ENCODE data around the gene SORCS2.

Gene SORCS2

GRCh38 chr4:7726665-7727413, 534.5 kb downstream of the SORCS2 start:
- no peak for DNase-seq

DNA sequence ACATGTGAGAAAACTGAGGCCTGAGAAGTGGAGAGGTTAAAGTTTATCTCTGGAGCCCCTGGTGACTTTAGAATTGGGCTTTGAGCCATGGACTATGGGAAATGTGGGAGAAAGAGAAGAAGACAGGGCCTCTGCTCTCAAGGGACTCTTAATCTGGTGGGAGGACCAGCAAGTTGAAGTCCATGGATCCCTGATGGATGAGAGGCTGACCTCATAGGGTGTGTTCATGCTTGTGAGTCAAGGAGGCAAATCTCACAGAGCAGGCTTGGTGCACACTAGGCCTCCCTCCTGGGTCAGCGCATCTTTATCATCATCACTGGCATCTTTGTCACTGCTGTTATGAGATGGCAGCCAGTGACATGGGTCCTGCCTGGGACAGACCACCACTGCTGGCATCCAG, 535.4 kb downstream of the SORCS2 start:
- DNase-seq, result no peak

DNA sequence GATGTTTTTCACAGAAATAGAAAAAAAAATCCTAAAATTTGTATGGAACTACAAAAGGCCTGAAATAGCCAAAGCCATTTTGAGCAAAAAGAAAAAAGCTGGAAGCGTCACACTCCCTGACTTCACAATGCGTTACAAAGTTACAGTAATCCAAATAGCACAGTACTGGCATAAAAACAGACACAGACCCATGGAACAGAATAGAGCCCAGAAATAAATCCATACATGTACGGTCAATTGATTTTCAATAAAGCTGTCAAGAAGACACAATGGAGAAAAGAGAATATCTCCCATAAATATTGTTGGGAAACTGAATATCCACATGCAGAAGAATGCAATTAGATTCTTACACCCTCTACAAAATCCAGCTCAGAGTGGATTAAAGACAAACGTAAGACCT, 539.1 kb downstream of the SORCS2 start:
- no peak for DNase-seq

GRCh38 chr4:7732263-7732662, 539.9 kb downstream of the SORCS2 start:
- DNase-seq, result no peak

- DNase-seq, result no peak
These were observed 540.9 kb downstream of the SORCS2 start for GRCh38 chr4:7733201-7733600.

DNA sequence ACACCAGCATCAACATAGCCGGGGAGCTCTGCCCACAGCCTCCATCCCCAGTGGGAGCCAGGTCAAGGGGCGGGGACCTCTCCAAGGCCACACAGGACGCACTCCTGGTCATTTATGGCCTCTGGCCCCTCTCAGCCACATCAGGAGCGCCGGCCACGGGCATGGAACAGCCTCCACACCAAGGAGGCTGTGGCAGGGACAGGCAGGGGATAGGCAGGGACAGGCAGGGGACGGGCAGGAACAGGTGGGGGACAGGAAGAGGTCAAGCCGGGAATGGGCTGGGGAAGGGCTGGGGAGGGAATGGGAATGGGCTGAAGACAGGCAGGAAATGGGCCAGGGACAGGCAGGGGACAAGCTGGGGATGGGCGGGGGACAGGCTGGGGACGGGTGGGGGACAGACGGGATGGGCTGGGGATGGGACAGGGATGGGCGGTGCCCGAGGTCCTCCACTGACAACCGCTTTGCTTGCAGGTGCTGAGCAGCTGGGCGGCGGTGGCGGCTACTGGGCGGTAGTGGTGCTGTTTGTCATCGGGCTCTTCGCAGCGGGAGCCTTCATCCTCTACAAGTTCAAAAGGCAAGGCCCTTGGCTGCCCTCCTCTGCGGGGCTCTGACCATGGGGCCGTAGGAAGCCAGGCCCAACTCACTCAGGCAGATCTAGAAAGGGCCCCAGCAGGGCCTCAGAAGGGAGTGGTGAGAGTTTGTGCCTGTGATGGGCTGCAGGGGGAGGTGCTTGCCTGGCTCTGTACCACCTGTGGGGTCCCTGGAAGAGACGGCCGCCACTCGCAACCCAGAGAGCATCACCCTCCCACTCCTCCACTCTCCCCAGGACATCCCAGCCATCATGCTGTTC, 541.7 kb downstream of the SORCS2 start:
- DNase-seq, result no peak

DNA sequence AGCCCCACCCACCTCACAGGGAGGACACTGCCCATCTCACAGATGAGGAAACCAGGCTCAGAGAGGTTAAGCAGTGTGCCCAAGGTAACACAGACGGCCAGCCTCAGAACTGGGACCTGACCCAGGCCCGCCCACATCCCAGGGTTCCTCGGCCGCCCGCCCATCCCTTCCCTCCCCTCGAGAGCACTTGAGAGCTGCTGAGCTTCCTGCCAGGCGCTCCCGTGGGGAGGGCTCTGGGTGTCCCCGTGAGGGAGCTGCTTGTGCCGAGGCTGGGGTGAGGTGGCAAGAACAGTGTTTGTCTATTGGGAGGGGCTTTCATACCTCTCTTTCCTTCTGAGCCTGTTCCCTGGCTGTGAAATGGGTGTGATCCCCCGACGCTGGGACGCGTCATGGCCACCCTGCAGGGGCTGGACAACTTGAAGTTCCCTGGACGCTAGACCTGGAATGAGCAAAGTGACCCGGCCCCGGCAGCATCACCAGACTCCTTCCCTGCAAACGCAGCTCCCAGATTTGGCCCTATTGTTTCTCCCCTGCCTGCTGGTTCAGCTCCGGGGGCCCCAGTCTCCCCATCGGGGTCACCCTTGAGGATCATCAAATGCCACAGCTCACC, 542.4 kb downstream of the SORCS2 start:
- DNase-seq, result no peak

- no peak for DNase-seq
These were observed 543.1 kb downstream of the SORCS2 start for GRCh38 chr4:7735395-7735794.

GRCh38 chr4:7735961-7736360, 543.6 kb downstream of the SORCS2 start:
- DNase-seq, result no peak

- no peak for DNase-seq
These were observed 544.3 kb downstream of the SORCS2 start for GRCh38 chr4:7736436-7737267.

DNA sequence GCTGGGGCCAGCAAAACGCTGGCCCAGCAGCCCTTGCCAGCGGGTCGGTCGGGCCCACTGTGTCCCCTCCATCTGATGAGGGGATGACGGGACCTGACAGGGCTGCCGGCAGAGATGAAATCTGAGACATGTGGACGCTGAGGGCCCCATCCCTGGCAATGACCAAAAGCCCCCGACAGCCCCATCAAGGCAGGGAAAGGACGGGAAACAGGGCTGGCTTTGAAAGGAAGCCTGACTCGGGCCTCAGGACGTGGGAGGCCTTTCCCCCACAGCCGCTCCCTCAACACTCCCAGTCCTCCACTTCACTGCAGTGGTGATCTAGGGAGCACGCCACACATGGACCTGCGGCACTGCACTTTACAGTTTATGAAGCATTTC, 544.9 kb downstream of the SORCS2 start:
- no peak for DNase-seq

GRCh38 chr4:7737752-7738457, 545.6 kb downstream of the SORCS2 start:
- no peak for DNase-seq

DNA sequence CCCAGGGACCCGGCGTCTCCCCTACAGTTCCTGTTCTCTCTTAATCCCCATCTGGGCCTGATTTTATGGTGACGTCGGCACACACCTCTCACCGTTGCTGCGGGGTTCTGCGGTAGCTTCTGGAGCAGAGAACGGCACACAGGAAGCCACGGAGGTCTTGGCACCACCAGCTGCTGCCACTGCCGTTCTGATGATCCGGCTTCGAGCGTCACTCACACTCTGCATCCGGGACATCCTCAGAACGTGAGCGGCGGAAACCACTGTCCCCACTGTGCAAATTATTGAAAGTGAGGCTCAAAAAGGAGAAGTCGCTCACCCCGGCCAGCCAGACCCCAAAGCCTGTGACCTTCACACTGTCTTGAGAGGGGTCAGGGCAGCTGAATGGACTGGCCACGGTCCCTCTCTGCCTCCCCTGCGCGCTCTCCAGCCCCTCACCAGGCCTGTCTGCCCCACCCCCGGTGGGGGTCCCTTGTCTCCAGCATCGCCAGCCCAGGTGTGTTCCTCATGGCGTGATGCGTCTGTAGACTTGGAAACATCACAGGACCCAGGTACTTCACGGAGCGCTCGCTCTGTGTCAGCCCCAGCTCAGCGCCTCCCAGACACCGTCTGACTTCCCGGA, 546.2 kb downstream of the SORCS2 start:
- no peak for DNase-seq

GRCh38 chr4:7739077-7739917, 547.0 kb downstream of the SORCS2 start:
- DNase-seq, result no peak

DNA sequence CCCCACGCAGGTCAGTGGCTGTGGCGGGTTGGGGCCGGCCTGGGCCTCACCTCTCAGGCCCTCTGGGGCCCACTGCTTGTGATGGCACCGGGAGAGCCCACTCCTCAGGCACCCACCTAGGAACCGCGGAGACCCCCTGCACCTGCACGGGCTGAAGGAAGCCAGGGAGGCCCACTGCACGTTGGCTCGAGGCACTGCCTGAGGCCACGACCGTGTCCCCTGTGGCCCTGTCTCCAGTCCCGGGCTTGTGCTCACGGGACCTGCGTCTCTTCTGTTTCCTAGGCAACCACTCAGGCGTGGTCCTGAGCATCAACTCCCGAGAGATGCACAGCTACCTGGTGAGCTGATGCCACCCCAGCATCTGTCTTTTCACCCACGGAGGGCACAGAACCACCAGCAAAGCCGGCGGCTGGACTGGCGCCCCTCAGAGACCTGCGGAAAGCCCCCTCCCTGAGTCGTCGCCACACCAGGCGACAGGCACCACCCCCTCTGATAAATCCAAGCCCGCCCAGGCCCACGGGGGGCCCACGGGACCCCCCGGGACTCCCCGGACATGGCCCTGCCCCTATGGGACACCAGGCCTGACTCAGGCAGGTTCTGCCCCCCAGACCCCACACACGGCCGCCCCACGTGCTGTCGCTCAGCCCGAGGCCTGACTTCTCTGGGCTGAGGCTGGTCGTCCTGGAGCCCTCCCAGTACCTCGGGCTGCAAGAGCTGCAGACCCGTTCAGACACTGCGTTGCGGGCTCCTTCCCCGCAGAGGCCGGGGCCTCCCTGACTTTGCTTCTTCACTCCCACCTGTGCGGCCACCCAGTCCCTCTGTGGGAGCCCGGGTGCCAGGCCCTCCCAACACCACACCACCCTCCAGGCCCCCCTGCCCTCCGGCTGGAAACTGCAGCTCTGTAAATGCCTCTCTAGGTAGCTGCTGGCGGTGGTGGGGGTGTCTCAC, 547.9 kb downstream of the SORCS2 start:
- no peak for DNase-seq

DNA sequence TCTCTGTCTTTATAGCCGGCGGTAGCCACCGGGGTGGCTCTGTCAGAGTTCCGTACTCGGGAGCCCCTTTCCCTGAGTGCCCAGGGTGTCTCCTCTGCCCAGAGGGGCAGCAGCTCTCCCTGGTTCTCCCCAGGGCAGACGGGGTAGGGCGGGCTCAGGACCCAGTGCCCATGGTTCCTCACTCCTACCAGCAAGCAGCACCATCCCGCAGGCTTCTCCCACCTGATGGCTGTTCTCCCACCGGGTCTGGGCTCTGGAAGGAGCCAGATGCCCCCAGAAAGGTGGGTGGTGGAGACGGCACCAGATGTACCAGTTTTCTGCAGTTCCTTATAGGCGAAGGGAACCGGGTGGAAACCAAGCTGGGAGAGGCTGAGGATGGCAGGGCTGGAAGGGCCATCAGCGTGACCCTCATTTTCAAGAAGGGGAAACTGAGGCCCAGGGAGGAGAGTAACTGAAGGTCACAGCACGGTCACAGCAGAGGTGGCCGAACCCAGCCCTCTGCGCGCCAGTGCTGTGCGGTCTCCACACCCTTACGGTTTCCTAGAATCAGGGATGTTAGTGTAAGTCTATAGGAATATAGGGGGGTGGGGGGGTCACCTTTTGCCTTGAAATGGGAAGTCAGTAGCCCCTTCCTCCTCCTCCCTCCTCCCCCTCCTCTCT, 548.7 kb downstream of the SORCS2 start:
- no peak for DNase-seq

DNA sequence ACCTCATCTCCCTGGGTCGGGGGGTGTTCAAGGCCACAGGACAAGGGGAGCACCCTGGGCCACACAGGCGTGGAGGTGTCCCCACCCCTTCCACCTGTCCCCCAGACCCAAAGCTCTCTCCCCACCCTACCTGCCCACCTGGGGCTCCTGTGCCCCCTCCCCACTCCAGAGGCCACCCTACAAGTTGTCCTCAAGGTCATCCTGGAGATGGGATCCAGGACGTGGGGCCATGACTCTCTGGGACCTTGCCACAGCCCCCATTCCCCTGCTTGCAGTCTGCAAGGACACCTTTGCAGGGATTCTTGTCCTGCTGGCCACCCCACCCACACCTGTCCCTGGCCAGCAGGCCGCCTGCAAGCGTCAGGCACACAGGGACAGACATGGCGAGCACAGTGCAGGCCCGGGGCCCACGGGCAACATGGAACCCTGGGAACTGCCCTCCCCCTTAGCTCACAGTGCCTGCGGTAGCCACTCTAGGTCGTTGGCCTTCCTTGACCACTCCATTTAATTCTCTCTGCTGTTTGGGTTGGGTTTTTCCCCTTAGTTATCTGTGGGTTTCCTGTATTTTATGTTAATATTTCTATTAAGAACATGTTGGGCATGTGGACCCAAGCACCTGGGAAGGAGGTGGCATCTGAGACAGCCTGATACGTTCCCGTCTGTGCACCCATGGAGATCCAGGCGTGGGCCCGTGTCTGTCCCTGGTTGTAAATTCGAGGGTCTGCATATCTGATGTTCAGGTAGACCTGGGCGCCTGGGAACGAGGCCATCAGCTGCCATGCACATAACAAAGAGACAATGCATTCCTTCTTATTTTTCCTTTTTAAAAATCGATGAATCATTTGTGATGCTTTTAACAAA, 549.8 kb downstream of the SORCS2 start:
- no peak for DNase-seq

- DNase-seq, result no peak
These were observed 550.5 kb downstream of the SORCS2 start for GRCh38 chr4:7742807-7743280.
